HG02623 (cell line): ENCODE data around the gene CERS3.

Source experiments
- ATAC-seq: cut with Tn5 transposase; IDR thresholded peaks from one replicate; pipeline ENCODE4 v1.9.1; 2021; ENCODE audit warnings: moderate library complexity; ENCODE audit not compliant: unreplicated experiment

Gene CERS3

DNA sequence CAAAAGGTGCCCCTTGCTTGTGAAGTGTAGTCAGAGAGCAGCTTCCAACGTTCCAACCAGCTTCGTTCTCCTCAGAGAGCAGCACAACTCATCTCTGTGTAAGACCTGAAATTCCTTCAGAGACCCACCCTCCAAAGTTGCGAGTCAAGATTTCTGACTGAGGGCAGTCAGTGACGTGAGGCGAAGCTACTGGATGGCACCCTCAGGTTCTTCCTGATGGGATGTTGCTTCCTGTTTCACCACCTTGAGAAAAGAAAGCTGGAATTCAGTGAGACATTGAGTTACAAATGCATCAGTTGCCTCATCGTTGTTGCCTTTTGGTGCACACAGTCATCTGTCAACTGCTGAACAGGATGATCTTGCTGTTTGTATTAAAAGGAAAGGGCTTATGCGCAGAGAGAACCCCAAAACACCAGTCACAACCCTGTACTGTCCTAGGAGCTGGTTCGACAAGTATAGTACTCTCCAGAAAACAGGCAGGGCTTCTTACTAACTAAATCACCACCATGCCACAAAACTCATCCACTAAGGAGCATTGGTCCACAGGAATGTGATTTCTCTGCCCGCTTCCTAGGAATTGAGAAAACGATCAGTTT lies at the start of gene CERS3:
Gene CERS3 (minus strand): TSS at position 118 of the 596 bp plus-strand sequence. CDS start 27,101 bp downstream, outside the sequence.
- no peak for ATAC-seq

DNA sequence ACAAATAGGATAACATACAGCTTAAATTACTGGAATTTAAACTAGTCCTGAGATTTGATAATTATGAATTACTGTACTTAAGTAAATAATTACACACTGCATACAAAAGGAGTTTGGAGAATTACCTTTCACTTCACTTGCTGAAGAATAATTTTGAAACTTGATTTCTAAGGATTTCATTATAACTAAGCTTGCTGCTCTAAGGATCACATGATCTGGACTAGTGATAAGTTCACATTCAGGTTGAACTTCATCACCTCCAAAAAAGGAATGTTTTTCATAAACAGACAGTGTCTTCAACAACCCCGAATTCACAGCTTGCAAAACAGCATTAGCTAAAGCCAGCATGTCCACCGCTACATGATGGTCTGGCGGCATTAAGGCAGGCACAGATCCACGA lies 44.8 kb upstream of the CERS3 start:
- ATAC-seq = no peak

DNA sequence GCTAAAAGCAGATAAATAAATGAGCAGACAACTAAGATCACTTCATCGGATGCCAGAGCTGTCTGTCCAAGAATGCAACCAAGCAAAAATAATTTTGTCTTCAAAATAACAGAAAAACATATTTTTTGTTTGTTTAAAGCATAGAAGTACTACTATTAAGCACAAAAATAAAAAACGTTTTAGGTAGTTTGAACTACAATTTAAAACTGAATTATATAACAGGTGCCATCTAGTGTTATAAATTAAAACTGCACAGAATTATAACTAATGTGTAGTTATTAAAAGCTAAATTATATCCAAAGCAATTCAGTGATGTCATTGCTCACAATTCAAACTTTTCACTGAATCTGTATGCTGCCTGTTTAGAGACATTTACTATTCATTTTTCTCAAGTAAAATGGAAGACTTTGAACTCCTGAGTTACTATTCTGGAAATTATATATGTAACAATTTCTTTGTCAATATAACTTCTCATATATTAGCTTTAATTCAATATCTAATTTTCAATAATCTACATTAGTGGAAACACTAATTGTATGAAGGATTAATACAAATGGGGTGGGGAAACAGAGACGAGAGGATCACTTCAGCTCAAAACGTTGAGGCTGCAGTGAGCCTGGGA lies 43.7 kb upstream of the CERS3 start:
- ATAC-seq = no peak

DNA sequence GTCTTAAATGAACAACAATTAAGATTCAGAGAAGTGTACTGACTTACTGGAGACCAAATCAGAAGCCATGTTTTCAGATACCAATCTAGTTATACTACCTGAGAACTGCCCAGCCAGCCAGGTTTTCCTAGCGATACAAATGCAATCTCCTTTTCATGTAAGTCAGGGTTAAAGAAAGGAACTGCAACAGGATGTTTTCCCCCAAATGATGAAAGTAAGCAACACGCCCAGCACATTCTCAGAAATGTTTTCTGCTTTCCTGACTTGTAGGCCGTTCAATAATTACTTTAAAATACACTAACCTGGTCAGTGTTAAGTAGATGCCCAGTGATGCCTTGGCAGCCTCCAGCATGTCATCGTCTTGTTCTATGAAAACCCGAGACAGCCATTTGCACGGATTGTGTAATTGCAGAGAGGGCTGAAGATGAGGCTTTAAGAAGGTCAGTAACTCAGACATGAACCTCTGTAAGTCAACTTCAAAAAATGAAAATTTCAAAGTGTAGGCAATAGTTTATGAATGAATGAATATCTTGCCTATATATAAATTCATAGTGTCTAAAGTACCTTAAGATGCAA lies 42.9 kb upstream of the CERS3 start:
- no peak for ATAC-seq

DNA sequence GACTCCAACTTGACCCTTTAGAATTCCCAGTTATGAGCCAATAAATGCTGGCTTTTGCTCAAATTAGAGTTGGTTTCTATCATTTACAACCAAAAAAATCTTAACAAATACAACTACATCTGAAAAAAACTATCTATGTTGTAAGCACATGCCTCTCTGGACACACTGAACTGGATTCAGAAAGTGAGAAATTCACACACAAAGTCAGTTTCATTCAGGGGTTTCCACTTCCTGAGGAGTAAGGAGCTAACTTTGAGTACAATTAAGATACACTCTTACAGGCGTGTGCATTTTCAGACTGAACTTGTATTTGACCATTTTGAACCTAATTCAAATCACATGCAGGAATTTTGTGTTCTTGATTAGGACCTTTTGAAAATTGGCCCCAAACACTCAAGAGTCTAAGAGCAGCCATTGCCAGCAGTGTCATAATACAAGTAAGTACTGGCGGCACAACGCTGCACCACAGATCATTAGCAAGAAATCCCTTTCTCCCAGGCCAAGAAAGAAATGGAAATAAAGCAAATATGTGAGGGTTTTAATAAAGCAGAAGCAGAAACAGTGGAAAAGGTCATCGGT lies 42.1 kb upstream of the CERS3 start:
- ATAC-seq = peak; percentile 86

DNA sequence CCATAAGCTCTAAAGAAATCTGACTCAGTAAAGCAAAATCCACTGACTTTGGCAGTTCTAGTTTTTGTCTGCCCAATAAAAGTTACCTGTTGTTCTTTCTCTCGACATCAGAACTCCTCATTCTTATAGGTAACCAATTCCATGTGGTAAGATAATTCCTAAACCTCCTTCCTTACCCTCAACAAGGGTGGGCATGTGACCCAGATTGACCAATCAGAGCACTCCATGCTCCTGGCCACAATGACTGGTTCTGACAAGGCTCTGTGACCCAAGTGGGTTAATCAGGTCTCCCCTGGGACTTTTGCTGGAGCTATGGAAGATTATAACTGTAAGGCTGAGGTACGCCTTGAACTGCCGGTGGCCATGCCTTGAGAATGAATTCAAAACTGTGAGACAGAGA lies 41.5 kb upstream of the CERS3 start:
- ATAC-seq = peak; percentile 20

DNA sequence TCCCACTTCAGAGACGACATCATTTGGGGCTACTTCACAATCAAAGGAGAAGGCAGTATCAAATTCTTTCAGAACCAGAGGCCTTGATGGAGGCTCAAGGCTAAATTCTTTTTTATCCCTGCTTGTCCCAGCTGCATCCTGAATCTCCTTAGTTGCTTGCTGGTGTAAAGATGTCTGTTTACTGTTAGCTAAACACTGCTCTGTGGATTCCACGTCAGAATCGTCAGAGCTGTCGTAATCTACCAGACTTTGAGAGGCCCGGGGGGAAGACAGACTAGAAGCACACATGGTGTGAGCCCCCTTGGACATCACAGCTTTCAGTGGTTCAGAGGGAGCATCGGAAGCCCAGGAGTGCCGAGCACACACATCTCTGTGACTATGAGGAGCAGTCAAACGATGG lies 40.6 kb upstream of the CERS3 start:
- ATAC-seq = no peak

DNA sequence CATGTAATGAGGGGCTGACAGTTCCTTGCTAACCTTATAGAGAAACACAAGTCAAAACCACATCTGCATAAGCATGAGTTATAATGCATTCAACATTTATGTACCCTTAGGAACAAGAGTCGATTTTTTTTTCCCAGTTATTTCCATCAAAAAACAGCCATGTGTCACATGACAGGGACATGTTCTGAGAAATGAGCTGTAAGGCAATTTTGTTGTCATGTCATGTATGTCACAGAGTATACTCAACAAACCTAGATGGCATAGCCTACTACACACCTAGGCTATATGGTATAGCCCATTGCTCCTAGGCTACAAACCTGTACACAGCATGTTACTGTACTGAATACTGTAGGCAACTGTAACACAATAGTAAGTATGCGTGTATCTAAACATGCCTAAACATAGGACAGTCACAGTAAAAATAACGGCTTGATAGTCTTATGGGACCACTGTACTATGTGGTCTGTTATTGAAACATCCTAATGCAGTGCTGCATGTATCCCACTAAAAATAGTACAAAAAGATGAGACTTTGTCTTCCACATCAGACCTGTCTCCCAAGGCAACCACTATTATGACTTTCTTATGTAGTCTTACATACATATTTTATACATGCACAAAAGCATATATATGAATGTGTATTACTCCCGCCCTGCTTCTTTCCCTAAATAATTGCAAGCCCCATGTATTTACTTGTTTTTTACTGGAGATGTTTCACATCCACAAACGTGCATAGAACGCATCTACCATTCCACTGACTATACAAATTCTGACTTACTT lies 38.3 kb upstream of the CERS3 start:
- no peak for ATAC-seq

DNA sequence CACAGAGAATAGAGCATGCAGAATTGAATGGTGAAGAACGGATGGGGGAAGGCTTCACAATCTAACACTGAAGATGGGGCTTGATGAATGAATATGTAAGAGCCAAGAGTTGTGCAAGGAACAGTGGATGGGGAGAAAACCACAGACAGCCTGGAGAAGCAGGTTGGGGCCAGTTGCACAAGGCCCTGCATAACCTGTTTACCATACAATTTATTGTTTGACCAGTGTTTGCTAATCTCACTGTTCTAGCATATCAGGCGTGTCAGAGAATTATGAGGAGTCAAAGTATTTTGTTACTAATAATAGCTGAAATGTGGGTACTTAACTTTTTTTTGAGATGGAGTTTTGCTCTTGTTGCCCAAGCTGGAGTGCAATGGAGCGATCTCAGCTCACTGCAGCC lies 36.8 kb upstream of the CERS3 start:
- no peak for ATAC-seq

DNA sequence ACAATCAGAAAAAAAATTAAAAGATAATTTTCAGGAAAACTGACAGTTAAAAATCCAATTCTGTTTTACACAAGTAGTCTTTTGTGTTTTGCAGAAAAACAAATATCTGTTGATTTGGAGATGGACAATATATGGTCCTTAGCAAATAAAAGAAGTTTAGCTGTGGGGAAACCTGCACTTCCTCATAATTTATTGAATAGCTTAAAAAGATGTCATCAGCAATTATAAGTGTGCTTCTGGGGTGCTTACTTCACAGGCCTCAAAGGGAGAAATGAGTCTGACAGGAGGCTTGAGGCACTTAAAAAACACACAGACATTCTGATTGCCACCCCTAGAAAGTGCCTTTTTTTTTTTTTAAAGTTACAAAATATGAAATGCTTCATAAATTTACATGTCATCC lies 31.6 kb upstream of the CERS3 start:
- ATAC-seq = no peak

DNA sequence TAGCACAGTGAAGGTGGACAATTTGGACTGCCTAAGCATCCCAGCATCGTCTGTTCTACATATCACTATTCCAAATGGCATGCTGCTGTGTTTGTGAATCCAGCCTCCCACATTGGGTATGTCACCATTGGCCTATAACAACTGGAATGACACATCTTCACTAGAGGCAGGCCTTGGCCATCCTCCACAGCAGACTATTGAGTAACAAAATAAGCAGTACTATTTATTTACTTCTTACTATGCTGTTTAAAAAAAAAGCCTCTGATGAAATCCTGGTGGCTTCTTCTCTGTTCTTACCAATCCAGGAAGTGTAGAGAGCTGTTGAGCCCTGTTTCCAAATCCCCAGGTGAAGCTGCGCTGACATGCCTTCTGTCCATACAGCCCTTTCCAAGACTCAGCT lies 30.6 kb upstream of the CERS3 start:
- no peak for ATAC-seq

DNA sequence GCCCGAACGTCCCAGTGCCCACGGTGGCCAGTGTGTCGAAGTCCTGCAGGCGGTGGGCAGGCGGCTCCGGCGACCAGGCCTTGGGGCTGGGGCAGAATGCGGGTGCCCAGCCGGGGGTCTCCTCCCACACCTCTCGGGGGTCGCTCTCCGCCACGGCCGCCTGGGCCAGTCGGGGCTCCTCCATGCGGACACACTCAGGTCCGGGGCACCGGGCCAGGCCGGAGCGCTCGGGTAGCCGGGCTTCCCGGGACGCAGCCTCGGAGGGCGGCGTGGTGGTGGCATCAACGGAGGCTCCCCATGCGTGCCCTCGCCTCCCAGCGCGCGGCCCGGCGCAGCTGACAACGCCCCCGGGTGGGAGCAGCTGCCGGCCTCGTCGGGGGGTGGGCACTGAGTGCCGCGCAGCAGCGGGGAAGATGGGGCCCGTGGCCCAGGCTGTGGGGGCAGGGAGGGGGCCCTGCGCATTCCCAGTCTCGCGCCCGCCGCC lies 30.1 kb upstream of the CERS3 start:
- no peak for ATAC-seq

DNA sequence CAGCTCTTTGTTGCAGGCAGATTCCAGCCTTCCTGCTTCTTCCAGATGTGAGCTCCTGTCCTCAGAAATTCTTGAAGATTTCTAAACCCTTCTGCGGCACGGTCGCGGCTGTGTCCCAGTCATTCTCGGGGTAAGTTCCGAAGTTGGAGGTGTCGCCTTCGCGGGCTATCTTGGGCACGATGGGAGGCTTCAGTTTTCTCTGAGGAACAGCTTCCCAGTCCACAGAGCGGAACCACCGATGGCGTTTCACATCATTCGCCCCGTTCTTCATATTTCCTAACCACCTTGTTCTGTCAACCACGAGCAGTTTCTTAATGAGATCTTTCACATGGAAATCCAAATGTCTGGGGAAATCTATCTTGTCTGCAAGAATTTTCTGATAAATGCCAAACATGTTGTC lies 24.7 kb upstream of the CERS3 start:
- no peak for ATAC-seq

DNA sequence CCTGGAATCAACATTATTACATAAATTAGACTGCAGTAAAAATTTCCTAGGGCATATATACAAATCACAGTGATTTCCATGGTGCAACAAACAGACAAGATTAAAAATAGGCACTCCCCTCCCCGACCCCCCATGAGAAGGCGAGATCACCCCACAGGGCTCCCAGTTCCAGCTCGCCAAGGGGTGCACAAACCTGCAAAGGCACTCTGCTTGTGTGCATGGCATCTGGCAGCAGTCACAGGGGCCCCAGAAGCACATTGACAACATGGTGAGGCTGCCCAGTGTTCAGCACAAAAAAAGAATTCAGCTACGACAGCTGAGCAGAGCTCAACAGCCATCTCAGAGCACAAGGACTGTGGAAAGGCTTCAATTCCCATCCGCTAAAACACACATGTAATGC lies 19.2 kb upstream of the CERS3 start:
- ATAC-seq = no peak

DNA sequence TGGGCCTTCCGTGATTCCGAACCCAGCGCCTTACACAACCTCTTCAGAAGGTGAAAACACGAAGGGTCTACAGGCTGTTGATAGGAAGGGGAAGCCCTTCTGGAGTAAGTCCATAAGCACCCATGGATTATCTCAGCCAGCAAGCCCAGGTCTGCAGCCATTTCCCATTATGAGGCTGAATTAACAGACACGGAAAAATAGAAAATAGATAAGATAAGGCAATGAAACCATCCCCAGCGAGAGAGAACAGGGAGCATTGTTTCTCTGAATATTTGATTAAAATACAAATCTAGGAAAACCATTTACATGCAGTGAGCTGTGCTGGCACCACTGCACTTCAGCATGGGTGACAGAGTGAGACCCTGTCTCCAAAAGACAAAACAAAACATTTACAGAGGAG lies 16.2 kb upstream of the CERS3 start:
- no peak for ATAC-seq

DNA sequence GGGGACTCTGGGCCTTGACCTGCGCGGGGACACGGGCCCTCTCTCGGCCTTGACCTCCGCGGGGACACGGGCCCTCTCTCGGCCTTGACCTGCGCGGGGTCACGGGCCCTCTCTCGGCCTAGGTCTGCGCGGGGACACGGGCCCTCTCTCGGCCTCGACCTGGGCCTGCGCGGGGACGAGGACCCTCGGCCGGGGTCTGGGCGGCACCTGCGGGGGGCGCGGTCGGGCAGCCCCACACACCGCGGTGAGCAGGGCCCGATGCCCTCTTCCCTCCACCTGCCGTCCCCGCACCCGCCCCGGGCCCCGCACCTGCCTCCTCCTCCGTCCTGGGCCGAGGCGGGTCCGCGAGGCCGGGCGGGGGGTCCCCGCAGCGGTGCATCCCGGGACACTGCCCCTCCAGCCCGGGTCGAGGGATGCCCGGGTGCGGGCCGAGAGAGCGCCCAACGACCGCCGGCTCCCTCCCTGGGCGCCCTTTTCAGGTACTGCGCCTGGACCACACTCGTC lies 15.6 kb upstream of the CERS3 start:
- ATAC-seq = no peak

DNA sequence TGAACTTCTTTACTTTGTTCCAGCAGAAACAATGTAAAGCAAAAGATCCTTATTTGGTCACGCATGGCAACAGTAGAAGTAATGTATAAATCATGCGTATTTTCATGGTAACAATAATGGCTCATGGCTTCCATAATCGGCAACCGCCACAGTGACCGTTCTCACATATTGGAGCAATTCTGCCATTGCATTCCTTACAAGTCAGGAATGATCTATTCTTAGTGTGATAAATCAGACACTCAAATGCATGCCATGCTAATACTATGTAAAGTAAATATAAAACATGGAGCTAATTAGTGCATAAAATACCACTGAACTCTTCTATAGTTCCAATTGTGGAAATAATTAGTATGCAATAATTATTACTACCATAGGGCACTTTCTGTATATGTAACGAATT lies 13.5 kb upstream of the CERS3 start:
- ATAC-seq = no peak

DNA sequence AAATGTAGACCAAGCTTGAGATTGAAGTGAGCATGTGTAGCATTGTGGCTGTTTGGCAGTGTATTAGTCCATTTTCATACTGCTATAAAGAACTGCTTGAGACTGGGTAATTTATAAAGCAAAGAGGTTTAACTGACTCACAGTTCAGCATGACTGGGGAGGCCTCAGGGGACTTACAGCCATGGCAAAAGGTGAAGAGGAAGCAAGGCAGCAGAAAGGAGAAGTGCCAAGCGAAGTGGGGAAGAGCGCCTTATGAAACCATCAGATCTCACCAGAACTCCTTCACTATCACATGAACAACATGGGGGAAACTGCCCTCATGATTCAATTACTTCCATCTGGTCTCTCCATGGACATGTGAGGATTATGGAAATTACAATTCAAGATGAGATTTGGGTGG lies 8.6 kb upstream of the CERS3 start:
- ATAC-seq = no peak

DNA sequence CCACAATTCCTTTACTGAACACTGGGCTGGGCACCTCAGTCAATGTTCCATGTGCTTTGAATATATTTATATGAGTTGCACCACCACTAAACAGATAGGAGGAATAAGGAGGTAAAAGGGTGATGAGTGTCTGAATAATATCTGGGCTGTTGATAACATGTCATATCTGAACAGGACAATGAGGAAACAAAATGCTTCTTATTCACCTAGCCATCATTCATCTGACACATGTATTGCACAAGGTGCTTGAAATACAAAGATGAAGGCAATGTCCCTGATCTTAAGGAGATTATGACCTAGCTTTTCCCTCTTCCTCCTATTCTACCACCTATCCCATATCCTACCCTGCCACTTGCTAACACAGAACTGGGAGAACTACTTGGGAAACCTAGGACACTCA lies 8.0 kb upstream of the CERS3 start:
- no peak for ATAC-seq

DNA sequence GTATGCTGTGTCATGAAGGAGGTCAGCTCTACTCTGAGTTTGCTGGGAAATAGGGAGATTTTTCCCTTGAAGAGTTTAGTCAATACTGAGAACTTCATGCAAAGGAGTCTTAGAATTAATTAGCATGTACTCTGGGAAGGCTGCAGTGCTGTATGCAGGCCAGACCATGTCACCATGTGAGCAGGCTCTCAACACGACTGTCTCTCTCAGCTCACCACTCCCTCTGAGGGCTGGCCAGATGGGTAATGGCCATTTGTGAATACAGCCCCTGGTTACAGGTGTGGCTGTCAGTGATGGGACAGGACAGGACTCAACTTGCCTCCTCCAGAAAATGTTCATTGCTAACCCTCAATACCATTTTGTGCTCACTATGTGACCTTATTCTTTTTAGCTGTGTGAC lies 5.1 kb upstream of the CERS3 start:
- no peak for ATAC-seq

DNA sequence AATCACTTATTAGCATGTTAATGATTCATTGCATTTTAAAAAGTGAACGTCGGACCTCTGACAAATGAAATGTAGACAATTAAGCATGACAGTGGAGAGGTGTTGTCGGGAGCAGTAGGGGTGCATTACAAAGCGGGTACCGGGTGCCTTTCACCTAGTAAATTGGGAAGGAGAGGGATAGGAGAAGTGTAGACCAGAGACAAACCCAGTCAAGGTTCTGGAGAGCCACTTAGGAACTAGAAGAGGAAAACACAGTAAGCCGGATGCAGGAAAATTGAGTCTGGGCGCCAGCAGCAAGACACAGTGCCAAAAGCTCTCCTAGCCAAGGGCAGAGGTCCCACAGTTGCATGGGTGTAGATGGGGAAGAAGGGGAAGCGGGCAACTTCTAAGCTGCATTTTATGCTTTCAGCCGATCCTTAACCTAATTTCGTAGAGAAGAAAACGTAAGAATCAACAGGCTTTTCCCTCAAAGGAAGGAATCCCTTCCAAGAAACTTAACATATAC lies 3.1 kb upstream of the CERS3 start:
- ATAC-seq = no peak
